Measurements from ENCODE around the gene RALGAPB. TPM values are rescaled to one million over a fixed set of nuclear protein-coding genes. Genes with fewer than 3 reads are reported as not detected.

Gene RALGAPB
- total and polyA plus RNA-seq, 2 of the 13 experiments (the other 11 are each of a cell fraction or from before 2014, with no cell fraction given), result 17.6 to 30.6 TPM

DNA sequence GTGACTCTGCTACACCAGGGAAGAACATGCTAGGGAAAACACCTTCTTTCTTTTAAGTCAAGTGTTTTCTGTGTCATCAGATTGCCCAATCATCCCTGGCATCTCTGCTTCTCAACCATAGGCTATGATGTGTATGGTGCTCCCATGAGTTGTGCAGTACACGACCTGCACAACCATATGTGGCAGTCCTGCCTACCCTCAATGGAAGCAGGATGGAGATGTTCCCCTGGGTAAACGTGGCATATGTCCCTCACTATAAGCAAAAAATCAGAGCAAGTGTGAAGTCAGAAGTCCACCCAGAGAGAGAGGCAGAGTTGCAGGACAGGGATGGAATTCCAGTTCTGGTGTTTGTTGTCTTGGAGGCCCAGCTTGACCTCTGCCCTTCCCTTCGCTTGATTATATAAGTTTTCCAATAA is 27.3 kb upstream of the RALGAPB start (continued):
- TF ChIP-seq ZNF574 (CRISPR knock-in tag; IDR thresholded peaks at IDR 0.05), result peak; percentile 79
- no peak for TF ChIP-seq ZNF687 (CRISPR knock-in tag; IDR thresholded peaks at IDR 0.05)
- TF ChIP-seq KDM1A (CRISPR knock-in tag; IDR thresholded peaks at IDR 0.05), result peak; percentile 88; the same call in 1 of the 2 replicates
- no peak for TF ChIP-seq ELF3 (CRISPR knock-in tag; IDR thresholded peaks at IDR 0.05)
- peak; percentile 90 for TF ChIP-seq GFI1 (CRISPR knock-in tag; IDR thresholded peaks at IDR 0.05; ENCODE audit: borderline replicate concordance)
- no peak for TF ChIP-seq ZNF530 (CRISPR knock-in tag; IDR thresholded peaks at IDR 0.05; ENCODE audit: low read depth)
- no peak for TF ChIP-seq ZNF547 (CRISPR knock-in tag; IDR thresholded peaks at IDR 0.05)
- TF ChIP-seq, protein P1, sequence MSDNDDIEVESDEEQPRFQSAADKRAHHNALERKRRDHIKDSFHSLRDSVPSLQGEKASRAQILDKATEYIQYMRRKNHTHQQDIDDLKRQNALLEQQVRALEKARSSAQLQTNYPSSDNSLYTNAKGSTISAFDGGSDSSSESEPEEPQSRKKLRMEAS (IDR thresholded peaks at IDR 0.05), result 0 out of 2 replicates have a peak, but pooled peaks have one; percentile 26
- no peak for TF ChIP-seq ZNF543 (CRISPR knock-in tag; IDR thresholded peaks at IDR 0.05)
- TF ChIP-seq TEAD3 (CRISPR knock-in tag; optimal IDR thresholded peaks at IDR 0.05; ENCODE audit: borderline replicate concordance), result peak; percentile 81
